Ovary (tissue), 3 donors: ENCODE measurements around the gene ACAD9.
"Not testable (repeated sequence)": the region's sequence is repeated elsewhere in the genome, so short reads cannot be mapped to it uniquely, and the experiment has no call there.

Source experiments
- CTCF ChIP-seq, 3 donors: fragments of 450-650 bp in 2 of 3; fragments of 200-600 bp in 1 of 3; IDR thresholded peaks; one replicate each; pipeline versions ENCODE4 v1.5.1 to v1.8.0; 2016 to 2022; ENCODE audit warnings: antibody characterized with exemption in 3 of 3, mild to moderate bottlenecking in 1 of 3
- POLR2A ChIP-seq: fragments of 450-650 bp; IDR thresholded peaks from one replicate; pipeline ENCODE4 v1.6.1; 2017; ENCODE audit warnings: antibody characterized with exemption, mild to moderate bottlenecking, moderate library complexity
- donor health status: DM: no; HTN: no; CAD: no.

- TF ChIP-seq POLR2A; CTCF (IDR thresholded peaks at IDR 0.05): not testable (repeated sequence)
Observed at GRCh38 chr3:128830762-128831161, 48.7 kb upstream of the ACAD9 start.
